NCI-H128 (cell line): ENCODE measurements around the gene MASP1.
"Not testable (repeated sequence)": the region's sequence is repeated elsewhere in the genome, so short reads cannot be mapped to it uniquely, and the experiment has no call there.

Source experiments
- DNase-seq: peaks from one replicate; lab custom pipeline; 2025; ENCODE audit not compliant: unreplicated experiment; lab: John Stamatoyannopoulos, UW

Gene MASP1

DNA sequence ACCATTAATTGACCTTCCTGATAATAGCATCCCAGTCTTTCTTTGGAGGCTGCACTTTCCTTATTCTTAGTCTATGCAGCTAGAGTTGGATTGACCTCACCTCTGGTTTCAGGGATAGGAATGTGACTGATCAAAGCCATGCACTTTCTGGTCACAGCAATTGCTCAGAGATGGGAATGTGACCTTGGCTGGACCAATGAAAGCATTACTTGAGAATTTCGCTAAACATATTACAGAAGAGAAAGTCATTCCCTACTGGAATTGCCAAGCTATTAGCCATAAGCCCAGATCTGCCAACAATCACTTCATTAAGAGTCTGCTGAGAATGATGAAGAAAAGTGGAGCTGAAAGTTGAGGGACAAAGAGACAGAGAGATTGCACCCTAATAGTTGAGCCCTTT lies 61.5 kb downstream of the MASP1 start:
- DNase-seq = no peak

DNA sequence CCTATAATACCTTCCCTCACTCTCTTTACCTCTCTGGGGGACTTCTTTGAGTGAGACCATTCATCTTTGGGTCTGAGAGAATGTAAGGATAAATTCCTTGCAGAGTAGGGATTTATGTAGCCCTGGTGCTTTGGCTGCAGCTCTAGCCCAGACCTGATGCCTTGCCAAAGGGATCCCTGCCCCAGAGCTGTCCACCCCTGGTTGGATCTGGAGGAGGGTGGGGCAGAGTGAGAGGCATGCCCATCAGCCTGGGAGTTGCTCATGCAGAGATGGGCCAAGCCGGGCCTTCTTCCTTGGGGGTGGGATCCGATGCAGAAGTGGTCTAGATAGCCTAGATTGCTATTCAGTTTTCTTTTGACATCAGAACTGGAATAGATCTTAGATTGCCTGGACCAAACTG lies 62.8 kb downstream of the MASP1 start:
- no peak for DNase-seq

DNA sequence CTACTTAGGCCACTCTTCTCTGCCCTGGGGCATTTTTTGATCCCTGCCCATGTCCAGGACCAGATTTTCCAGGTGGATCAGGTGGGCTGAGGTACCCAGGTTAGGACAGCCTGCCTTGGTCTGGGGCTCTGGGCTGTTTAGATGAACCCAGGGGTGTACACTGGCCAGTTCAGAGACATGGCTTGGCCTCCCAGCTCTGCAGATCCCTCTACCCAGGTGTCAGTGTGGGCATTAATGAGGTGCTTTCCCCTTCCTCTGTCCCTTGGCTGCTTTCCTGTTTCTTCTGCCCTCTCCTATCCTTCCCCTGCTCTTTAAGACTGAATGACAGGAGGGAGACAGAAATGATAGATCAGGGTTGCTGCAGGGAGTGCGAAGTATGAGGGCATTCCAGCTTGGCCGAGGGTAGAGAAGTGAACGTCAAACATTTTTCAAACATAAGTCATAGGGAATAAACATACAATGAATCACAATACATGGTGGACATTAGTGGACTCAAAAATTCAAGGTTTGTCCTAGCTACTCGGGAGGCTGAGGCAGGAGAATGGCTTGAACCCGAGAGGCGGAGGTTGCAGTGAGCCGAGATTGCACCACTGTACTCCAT lies 63.8 kb downstream of the MASP1 start:
- DNase-seq = no peak

DNA sequence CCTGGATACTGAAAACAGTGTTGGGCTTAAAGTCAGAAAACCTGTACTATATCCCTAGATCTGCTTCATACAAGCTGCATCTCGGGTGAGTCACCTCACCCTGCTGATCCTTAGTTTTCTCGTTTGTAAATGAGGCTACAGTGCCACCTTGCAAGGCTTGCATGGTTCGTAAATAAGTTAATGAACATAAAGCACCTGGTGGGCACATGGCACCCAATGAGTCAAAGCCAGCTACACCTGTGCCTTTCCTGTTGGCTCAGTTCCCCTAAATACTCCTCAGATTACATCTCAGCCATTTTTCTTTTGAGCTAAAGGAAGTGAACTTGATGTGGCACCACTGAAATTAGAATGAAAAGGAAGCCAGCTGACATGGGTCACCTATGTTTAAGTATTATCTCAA lies 67.7 kb downstream of the MASP1 start:
- DNase-seq = no peak

DNA sequence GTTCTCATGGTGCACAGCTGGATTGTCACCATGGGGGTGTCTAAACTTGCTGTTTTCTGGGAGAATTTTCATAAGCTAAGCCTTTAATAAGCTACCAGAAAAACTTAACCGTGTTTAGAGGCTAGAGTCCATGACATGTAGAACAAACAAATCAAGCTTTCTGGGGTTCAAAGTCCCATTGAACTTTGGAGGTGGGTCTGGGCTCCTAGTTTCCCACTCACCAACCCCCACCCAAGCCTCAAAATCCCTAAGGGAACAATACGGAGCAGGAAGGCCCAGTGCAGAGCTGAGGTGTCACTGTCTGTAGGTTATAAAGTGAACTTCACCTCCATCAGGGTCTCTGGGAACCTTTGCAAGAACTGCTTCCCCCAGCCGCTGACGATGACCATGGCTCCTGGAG lies 68.7 kb downstream of the MASP1 start:
- DNase-seq = no peak

DNA sequence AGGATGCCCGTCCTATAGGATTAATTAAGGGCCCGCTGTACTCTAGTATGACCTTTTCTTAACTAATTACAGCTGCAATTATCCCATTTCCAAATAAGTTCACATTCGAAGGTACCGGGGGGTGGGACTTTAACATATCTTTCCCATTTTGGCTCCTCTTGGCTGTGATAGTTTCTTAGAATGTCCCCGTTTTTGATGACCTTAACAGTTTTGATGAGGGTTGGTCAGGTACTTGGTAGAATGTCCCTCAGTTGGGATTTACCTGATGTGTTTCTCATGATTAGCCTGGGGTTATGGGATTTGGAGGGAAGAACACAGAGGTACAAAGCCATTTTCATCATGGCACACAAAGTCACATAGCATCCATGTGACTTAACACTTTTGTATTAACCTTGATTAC lies 76.1 kb downstream of the MASP1 start:
- DNase-seq = no peak

DNA sequence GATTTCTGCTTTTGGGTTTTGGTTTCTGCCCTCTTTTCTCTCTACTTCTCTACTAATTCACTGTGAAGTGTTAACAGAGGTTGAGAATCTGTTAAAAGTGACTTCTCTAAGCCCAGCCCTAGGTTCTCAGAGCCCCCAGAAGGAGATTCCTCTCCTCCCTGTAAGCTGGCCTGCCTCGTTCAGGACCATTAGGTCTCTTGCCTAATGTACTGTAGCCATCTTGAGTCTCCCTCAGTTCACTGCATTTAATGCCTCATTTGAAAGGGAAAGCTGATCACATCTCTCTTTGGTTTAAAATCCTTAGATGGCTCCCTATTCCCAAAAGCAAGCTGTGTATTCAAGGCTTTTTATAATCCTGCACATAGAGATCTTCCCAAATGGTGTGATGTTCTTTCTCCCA lies 77.9 kb downstream of the MASP1 start:
- no peak for DNase-seq

DNA sequence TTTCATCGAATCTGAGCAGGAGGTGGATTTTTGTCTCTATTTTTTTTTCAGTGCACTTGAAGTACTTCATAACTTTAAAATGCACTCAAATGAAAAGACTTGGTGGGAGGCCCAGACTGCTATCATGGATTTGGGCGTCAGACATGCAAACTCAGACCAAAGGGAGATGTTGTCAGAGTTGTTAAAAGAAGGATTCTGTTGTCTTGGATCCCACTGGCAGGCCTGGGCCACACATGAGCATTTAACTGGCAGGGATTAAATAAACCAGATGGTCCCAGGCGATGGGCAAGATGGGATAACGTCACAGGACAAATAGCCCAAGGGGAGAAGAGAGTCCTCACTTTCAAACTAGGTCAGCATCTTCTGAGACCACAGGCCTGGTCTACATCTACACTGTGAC lies 78.8 kb downstream of the MASP1 start:
- DNase-seq = no peak

DNA sequence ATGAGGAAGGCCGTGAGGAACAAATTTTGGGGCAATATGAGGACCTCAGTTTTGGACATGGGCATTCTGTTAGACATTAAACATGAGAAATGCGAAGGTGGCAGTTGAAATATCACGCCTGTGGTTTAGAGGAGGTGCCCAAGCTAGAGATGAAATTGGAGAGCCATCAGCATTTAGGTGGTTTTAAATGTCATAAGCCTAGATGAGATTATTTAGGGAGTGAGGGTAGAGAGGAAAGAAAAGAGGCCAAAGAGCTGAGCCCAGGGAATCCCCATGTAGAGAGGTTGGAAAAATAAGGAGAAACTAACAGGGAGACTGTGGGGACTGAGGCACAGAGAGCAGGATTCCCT lies 79.4 kb downstream of the MASP1 start:
- no peak for DNase-seq

DNA sequence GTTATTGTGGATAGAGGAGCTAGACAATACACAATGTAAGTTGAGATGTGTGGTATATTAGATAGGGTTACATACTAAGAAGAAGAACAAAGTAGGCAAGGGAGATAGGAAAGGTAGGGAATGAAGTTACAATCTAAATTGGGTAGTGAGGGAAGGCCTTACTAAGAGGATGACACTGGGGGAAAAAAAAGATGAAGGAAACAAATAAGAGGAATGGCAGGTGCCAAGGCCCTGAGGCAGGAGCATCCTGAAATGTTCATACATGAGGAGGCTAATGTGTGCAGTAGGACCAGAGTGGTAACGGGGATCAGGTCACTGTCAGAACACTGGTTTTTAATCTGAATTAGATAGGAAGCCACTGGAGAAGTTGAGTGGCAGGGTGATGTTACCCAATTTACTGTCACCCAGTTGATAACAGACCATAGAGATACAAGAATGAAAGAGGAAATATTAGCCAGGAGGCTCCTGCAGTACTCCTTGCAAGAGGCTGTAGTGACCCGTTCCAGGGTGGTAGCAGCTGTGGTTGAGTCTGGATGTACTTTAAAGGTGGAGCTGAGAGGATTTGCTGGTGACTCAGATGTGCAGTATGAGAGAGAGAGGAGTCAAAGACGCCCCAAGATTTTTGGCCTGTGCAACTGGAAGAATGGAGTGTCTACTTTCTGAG lies 79.9 kb downstream of the MASP1 start:
- no peak for DNase-seq

DNA sequence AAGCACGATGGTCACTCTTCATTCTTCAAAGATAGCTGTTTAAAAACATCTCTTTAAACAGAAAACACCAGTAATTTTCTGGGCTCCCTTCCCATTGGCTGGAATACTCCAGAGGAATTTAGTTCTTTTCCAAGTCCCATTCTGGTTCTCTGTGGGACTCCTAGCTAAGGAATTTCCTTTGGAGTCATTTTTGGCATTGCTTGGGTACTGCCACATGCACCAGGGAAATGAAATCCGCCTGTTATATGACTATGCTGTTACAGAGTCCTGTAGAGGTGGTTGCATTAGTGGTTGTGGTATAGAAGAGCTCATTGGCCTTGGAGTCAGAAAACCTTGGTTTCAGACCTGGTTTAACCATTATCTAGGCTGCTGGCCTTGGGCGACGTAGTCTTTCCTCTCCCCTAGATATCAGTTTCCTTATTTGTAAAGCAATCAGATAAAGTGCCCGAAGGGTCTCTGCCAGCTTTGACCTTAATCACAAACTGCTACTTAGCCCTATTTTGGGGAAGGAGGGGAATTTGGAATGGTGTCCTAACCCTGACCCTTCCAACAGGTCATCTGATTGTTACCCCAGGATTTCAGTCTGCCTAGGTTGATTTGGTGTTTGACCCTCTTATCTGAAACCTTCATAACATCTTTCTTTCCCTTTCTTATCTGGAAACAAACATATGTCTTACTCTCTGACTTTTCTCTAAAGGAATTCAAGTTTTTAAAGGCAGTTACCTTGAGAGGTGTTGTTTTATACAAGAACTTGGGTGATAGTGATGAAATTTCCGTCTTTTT lies 80.8 kb downstream of the MASP1 start:
- no peak for DNase-seq

DNA sequence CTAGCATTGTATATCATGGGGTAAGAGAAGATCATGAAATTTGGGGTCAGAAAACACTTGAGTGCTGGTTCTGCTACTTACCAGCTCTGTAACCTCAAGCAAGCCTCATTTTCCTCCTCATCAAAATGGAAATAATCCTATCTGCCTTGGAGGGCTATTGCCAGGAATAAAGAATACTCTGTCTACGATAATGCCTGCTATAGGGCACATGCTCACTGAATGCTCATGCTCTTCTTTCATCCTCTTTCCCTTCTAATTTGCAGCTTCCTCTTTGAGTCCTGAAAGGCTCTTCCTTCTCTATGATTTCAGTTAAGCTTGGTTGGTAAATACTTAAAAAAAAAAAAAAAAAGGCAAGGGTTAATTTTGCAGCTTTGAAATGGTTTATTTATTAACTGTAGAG lies 81.4 kb downstream of the MASP1 start:
- no peak for DNase-seq

DNA sequence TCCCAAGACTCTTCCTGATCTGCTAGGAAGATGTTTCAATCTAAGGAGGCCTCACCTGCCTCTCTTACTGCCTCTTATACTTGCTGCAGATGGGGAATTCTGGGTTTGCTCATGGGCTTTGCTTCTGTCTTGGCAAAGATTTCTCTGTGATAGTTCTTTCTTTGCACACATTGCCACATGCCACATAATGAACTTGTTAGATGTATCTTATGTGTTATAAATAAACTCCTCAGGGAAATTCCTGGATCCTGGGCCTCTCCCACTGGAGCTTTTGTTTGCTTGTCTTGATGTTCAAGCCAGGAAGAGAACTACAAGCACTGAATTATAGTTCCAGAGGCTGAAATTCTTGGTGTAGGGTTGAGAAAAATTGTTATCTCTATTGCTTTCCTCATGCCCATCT lies 82.0 kb downstream of the MASP1 start:
- DNase-seq = no peak

DNA sequence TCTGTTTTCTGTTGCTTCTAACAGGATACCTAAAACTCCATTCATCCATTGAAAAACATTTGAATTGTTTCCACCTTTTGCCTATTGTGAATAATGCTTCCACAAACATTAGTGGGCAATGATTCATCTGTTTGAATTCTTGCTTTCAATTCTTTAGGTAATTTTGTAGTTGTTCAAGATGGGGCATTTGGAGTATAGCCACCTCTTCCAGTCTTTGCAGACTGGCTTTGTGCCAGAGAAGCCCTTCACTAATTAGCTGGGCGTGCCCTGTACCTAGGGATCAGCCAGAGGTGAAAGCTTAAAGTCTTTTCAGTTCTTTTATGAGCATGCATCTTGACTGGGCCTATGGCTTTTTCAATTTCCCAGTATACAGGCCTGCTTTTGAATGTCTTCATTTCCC lies 83.4 kb downstream of the MASP1 start:
- DNase-seq = no peak

DNA sequence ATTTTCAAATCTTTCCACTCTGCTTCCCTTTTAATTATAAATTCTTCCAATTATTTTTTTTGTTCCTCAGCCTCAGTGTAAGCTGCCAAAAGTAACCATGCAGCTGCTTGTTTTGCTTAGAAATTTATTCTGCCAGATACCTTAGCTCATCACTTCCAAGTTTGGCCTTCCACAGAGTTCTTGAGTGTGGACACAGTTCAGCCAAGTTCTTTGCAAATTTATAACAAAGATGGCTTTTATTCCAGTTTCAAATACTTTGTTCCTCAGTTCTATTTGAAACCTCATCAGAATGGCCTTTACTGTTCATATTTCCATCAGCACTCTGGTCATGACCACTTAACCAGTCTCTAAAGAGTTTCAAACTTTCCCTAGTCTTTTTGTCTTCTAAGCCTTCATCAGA lies 83.9 kb downstream of the MASP1 start:
- no peak for DNase-seq

DNA sequence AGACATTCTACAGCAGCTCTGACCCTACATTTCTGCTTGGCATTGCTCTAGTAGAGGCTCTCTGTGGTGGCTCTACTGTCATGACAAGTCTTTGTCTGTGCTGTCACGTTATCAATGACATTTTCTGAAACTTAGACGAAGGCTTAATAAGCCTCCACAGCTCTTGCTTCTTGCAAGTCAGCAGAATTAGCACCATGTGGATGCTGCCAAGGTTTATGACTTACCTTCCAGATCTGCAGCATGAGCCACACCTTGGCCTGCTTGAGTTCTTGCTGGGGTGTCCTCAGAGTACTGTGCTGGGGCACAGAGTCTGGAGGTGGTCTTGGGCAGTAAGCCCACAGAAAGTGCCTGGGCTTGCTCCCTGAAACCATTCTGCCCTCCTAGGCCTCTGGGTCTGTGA lies 84.5 kb downstream of the MASP1 start:
- DNase-seq = no peak

DNA sequence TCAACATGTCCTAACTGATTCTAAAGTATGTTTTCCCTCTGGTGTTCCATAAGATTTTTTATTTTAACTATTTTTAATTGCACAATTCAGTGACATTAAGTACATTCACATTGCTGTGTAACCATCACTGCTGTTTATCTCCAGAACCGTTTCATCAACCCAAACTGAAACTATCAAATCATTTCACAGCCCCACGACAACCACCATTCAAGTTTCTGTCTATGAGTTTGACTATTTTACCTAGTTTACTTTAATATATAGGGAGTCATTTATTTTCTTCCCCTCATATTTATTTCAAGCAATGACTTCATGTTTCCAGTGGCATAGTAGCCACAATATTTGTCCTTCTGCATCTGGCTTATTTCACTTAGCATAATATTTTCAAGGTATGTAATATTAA lies 85.9 kb downstream of the MASP1 start:
- DNase-seq = no peak

DNA sequence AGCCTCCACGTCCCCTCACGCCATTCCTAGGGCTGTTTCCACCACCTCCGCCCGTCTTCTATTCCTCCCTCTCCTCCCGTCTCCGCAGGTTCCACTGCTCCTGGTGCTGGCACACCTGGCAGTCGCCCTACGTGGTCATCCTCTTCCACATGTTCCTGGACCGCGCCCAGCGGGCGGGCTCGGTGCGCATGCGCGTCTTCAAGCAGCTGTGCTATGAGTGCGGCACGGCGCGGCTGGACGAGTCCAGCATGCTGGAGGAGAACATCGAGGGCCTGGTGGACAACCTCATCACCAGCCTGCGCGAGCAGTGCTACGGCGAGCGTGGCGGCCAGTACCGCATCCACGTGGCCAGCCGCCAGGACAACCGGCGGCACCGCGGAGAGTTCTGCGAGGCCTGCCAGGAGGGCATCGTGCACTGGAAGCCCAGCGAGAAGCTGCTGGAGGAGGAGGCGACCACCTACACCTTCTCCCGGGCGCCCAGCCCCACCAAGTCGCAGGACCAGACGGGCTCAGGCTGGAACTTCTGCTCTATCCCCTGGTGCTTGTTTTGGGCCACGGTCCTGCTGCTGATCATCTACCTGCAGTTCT lies 92.0 kb downstream of the MASP1 start:
- not testable (repeated sequence) for DNase-seq

DNA sequence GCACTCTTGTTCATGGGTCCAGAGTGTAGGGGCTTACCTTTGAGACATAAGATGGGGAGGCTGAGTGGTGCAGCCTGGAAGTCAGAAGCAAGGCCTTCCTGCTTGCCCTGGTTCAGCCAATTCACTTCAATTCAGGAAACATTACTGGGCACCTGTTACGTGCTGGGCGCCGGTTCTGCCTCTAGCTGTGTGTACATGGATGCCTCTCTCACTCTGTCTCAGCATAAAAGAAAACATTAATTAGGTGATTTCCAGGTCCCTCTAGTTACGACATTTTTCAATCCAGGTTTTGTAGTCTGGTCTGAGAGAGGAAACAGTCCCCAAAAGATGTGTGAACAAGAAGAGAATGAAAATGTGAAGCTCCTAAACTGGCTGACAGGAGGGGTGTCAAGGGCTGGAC lies 93.0 kb downstream of the MASP1 start:
- DNase-seq = no peak

DNA sequence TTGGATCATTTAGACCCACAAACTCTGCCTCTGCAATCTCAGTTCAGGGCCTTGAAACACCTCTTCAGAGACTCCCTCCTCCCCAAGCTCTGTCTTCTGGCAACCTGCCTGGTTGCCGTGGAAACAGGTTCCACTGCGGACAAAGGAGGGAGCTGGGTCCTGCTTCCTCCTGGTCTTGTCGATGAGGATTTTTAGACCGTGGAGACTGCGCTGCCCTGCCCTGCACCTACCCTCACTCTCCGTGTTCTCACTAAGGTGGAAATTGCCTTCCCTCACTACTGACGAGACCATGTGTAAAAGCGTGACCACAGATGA lies 94.2 kb downstream of the MASP1 start, which contains the start of gene RTP1:
Gene RTP1 (plus strand): TSS at position 152 of the 315 bp plus-strand sequence. CDS start 30 bp downstream, at position 182.
- DNase-seq = no peak

DNA sequence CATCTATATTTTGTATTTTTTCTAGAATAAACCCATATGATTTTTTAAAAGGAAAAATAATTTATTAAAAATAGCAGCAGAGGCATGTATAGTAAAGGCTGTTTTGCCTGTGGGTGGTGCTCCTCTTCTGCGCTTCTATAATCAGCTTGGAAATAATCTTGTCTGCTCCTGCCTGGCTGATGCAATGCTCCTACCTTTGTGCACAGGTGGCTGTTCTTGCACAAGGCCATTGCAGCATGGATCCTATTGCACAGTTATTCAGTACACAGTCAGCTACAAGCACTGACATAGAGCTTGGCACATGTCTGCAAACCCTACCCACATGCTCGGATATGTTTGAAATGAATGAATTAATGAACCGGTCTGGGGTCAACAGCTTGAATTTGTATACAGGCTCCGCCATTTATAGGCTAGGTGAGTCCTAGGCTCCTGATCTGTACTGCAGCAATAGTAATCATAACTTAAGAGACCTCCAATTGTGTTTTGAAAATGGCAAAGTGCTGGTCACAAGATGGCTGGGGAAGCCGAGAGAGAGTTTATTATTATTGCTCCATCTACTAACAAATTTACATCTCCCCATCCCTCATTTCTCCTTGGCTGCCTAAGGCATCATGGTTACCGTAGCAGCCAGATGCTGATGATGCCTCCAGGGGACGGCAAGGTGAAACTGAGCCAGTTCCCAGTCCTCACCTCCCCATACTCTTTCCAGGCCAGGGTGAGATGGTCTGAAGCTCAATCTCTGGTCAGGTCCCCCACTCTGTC lies 94.8 kb downstream of the MASP1 start:
- DNase-seq = no peak

DNA sequence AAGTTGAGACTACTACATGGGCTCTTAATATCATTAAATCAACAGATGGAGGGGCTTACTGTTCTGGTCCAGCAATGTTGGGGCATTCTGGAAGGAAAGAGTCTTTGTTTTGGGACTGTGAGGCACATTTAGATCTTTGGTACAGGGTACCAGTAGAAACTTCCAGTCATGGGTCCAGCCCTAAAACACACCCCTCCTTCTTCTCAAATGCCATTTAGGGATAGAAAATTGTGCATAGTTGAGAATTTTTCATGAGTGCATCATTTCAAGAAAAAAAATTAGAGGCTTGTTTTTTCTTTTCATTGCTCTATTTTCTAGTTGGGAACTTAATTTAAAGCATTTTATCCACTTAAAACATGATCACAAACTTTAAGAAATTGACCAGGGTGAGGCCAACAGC lies 98.4 kb downstream of the MASP1 start:
- no peak for DNase-seq
